Panc1 (cell line): ENCODE measurements around the gene RASGEF1B. TPM values are rescaled to one million over a fixed set of nuclear protein-coding genes. Genes with fewer than 3 reads are reported as not detected.

Source experiments
- ATAC-seq: fragments of 200-7000 bp; cut with Tn5 transposase; 2 replicates; pipeline ENCODE4 v1.9.1; 2020; ENCODE audit warnings: mild to moderate bottlenecking, moderate library complexity
- BruUV-seq: library from RNA; stranded (reverse); fragments of 400-500 nt; replicated peaks from 2 replicates; lab custom pipeline; 2021; lab: Mats Ljungman, UMichigan
- CTCF ChIA-PET: fragments of 300-600 bp; sonication (Branson Sonifier 250); formaldehyde crosslinking; loops from one replicate; lab custom pipeline; 2022; ENCODE audit warnings: antibody characterized with exemption; lab: Charles Lee
- POLR2A ChIA-PET: fragments of 300-600 bp; sonication (Branson Sonifier 250); formaldehyde crosslinking; loops from one replicate; lab custom pipeline; 2022; ENCODE audit warnings: antibody characterized with exemption; lab: Charles Lee
- DNase-seq: peaks from one replicate; pipeline ENCODE4 v3.0.0-alpha.2; 2010; ENCODE audit warnings: low read depth, low spot score
- H3K27ac ChIP-seq: 2 replicates; pipeline ENCODE4 v1.5.1; 2011; ENCODE audit warnings: mild to moderate bottlenecking, low read length, inconsistent platforms
- H3K27me3 ChIP-seq: fragments of 200-500 bp; sonication (Bioruptor generic); 2 replicates; pipeline ENCODE4 v1.6.0; 2014; ENCODE audit warnings: low read length, inconsistent platforms; ENCODE audit not compliant: control insufficient read depth, insufficient read depth
- H3K36me3 ChIP-seq: fragments of 200-500 bp; sonication (Bioruptor generic); 2 replicates; pipeline ENCODE4 v1.5.1; 2014; ENCODE audit warnings: inconsistent platforms, mild to moderate bottlenecking, low read length, moderate library complexity; ENCODE audit not compliant: control insufficient read depth, insufficient read depth
- H3K4me1 ChIP-seq: 2 replicates; pipeline ENCODE4 v1.5.1; 2011; ENCODE audit warnings: inconsistent platforms, mild to moderate bottlenecking, low read length, moderate library complexity; ENCODE audit not compliant: control insufficient read depth, insufficient read depth
- H3K4me3 ChIP-seq, 2 experiments: 2 replicates each; pipeline ENCODE4 v1.5.1; 2011 to 2012; ENCODE audit warnings: low read depth in 2 of 2, low read length in 2 of 2, mild to moderate bottlenecking in 2 of 2, inconsistent platforms in 1 of 2, moderate library complexity in 1 of 2
- H3K9me3 ChIP-seq: fragments of 200-500 bp; sonication (Bioruptor generic); 2 replicates; pipeline ENCODE4 v1.5.1; 2014; ENCODE audit warnings: low read depth, mild to moderate bottlenecking, inconsistent platforms, low read length, moderate library complexity; ENCODE audit not compliant: control insufficient read depth, insufficient read depth
- POLR2AphosphoS5 ChIP-seq: IDR thresholded peaks from 2 replicates; pipeline ENCODE4 v1.6.1; 2012; ENCODE audit warnings: mild to moderate bottlenecking, low read depth, low read length, moderate library complexity
- REST ChIP-seq, 2 experiments: IDR thresholded peaks; 2 replicates each; pipeline ENCODE4 v1.6.1; 2011 to 2012; ENCODE audit warnings: low read depth in 2 of 2, control low read depth in 1 of 2, low read length in 1 of 2, mild to moderate bottlenecking in 1 of 2, moderate library complexity in 1 of 2; ENCODE audit not compliant: insufficient read depth in 1 of 2
- SIN3A ChIP-seq: IDR thresholded peaks from 2 replicates; pipeline ENCODE4 v1.6.1; 2012; ENCODE audit warnings: low read depth, mild to moderate bottlenecking, low read length, moderate library complexity, borderline replicate concordance; ENCODE audit not compliant: insufficient read depth
- TCF7L2 ChIP-seq: IDR thresholded peaks from 2 replicates; pipeline ENCODE4 v1.6.1; 2011; ENCODE audit warnings: mild to moderate bottlenecking, low read depth, low read length, inconsistent platforms
- in situ Hi-C: cut with HindIII; loops from 2 replicates; pipeline ENCODE4 v1.10.0; 2016; ENCODE audit warnings: low sequenced_read_pairs, low pct_unique_long_range_greater_than_20kb
- intact Hi-C: fragments of 100-400 bp; cut with micrococcal nuclease; formaldehyde crosslinking; loops from one replicate; pipeline ENCODE4 v1.10.0; 2022; ENCODE audit not compliant: unreplicated experiment
- total RNA-seq: library from RNA; stranded (reverse); gene quantifications from one replicate; pipeline ENCODE4 v1.2.1, GENCODE V29; 2021; ENCODE audit not compliant: unreplicated experiment
- TF ChIP-seq, protein P1 (sequence below): fragments of 450-650 bp; IDR thresholded peaks from 2 replicates; pipeline ENCODE4 v1.5.1; 2017; ENCODE audit warnings: mild to moderate bottlenecking

RASGEF1B gene
- total RNA-seq, 1 experiment from 2014 or later: not detected

- CTCF ChIA-PET: no interaction called here
- DNase-seq: no peak
- H3K36me3 ChIP-seq: no peaks in the 10 kb centered on the region
- H3K4me1 ChIP-seq: no peaks in the 10 kb centered on the region
- no peak overlapping the region for H3K4me3 ChIP-seq
- no TSS peak for BruUV-seq
- no peaks in the 10 kb centered on the region for H3K27me3 ChIP-seq
- in situ Hi-C loops (no loop called here), intact Hi-C loops (no loop called here)
- no peaks in the 10 kb centered on the region for H3K9me3 ChIP-seq
- no peak for ATAC-seq
- POLR2A ChIA-PET: no interaction called here
- TF ChIP-seq TCF7L2 (no peak), REST (IDR thresholded peaks at IDR 0.05; ENCODE audit: insufficient read depth in 1 of 2, low read depth in 2 of 2, low read length in 1 of 2) (no peak), SIN3A (no peak), POLR2AphosphoS5 (no peak)
- TF ChIP-seq, protein P1, sequence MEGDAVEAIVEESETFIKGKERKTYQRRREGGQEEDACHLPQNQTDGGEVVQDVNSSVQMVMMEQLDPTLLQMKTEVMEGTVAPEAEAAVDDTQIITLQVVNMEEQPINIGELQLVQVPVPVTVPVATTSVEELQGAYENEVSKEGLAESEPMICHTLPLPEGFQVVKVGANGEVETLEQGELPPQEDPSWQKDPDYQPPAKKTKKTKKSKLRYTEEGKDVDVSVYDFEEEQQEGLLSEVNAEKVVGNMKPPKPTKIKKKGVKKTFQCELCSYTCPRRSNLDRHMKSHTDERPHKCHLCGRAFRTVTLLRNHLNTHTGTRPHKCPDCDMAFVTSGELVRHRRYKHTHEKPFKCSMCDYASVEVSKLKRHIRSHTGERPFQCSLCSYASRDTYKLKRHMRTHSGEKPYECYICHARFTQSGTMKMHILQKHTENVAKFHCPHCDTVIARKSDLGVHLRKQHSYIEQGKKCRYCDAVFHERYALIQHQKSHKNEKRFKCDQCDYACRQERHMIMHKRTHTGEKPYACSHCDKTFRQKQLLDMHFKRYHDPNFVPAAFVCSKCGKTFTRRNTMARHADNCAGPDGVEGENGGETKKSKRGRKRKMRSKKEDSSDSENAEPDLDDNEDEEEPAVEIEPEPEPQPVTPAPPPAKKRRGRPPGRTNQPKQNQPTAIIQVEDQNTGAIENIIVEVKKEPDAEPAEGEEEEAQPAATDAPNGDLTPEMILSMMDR: no peak
- H3K27ac ChIP-seq: no peak overlapping the region
Measured at GRCh38 chr4:81508411-81509185, 36.9 kb upstream of the RASGEF1B start.

DNA sequence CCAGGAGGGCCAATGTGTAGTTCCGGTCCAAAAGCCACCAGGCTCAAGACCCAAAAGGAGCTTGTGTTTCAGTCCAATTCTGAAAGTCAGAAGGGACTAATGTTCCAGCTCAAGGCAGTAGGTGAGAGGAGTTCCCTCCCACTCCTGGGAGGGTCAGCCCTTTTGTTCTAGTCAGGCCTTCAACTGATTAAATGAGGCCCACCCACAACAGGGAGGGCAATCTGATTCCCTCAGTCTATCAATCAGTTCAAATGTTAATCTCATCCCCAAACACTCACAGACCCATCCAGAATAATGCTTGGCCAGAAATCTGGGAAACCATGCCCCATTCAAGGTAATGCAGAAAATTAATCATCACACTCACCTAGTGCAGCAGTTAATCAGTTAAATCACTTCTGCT is 35.8 kb upstream of the RASGEF1B start:
- Histone ChIP-seq H3K4me1 (no peaks in the 10 kb centered on the region), H3K9me3 (no peaks in the 10 kb centered on the region), H3K27ac (no peak overlapping the region), H3K4me3 (no peak overlapping the region), H3K36me3 (no peaks in the 10 kb centered on the region), H3K27me3 (no peaks in the 10 kb centered on the region)
- TF ChIP-seq, protein P1: no peak
- TF ChIP-seq REST (IDR thresholded peaks at IDR 0.05; ENCODE audit: insufficient read depth in 1 of 2, low read depth in 2 of 2, low read length in 1 of 2) (no peak), SIN3A (no peak), POLR2AphosphoS5 (no peak), TCF7L2 (no peak)
- BruUV-seq: no TSS peak
- ChIA-PET POLR2A (no interaction called here), CTCF (no interaction called here)
- DNase-seq: no peak
- ATAC-seq: no peak
- in situ Hi-C loops (no loop called here), intact Hi-C loops (no loop called here)
